T-helper 2 cell treated with Interferon-gamma antibody and Interleukin-4, amounts not matched to agents 100 ng/mL and 5 ng/mL, for 36 hours (primary cell): ENCODE data around the gene GNGT2. TPM values are rescaled to one million over a fixed set of nuclear protein-coding genes. Genes with fewer than 3 reads are reported as not detected.
"Not testable (repeated sequence)": the region's sequence is repeated elsewhere in the genome, so short reads cannot be mapped to it uniquely, and the experiment has no call there.

Experiments
- intact Hi-C: fragments of 100-400 bp; cut with micrococcal nuclease; formaldehyde crosslinking; loops from one replicate; pipeline ENCODE4 v1.15.1; 2023
- total RNA-seq: library from RNA; stranded (reverse); gene quantifications from 2 replicates; pipeline ENCODE4 v1.2.3, GENCODE V29; 2022

GNGT2 gene
- total RNA-seq, 1 donor from 2014 or later = 13.7 TPM

GRCh38 chr17:49180998-49181635, 29.3 kb downstream of the GNGT2 start:
- intact Hi-C loops = loop anchor here (1.0 kb wide), 2 partner anchors 11 to 46 kb away; no protein-coding TSS in a partner anchor

GRCh38 chr17:49180303-49180702, 30.1 kb downstream of the GNGT2 start:
- intact Hi-C loops = loop anchor here (1.0 kb wide), 2 partner anchors 12 to 47 kb away; no protein-coding TSS in a partner anchor

- intact Hi-C loops = not testable (repeated sequence)
Observed at GRCh38 chr17:49175978-49176377, 34.4 kb downstream of the GNGT2 start.

GRCh38 chr17:49170711-49171110, 39.7 kb downstream of the GNGT2 start:
- intact Hi-C loops = not testable (repeated sequence)

DNA sequence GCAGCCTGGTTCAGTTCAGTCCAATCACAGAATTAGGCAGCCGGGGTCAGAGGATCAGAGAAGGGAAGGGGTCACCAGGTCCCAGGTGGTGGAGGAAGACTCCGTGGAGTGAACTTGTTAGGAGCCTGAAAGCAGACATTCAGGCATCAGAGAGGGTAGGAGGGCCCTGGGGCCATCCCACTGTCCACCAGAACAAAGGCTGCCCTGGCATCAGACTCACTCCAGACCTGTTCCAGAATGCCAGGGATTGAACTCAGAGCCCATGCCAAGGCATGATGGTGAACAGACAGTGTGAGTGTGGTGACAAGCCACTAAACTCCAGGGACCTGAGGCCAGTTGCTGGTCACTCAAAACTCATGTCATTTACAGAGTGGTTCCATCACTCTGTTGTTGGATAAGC, 40.2 kb downstream of the GNGT2 start:
- intact Hi-C loops = no loop called here

DNA sequence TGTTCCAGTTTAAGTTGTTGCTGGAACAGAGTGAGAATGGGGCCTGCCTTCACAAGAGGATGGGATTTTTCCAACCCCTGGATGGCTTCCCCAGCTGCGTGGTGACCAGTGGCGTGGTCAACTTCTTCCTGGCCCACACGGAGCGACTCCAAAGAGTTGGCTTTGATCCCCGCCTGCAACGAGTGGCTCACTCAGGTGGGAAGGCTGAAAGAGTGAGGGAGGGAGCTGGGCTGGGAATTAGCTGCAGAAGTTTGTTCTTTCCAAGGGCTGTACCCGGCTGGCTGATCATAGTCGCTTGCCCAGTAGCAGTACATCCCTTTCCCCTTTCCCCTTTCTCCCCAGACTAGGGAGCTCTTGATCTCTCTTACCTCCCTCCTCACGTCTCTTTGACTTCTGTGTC, 41.7 kb downstream of the GNGT2 start:
- intact Hi-C loops = no loop called here

GRCh38 chr17:49165143-49165542, 45.2 kb downstream of the GNGT2 start:
- intact Hi-C loops = no loop called here

DNA sequence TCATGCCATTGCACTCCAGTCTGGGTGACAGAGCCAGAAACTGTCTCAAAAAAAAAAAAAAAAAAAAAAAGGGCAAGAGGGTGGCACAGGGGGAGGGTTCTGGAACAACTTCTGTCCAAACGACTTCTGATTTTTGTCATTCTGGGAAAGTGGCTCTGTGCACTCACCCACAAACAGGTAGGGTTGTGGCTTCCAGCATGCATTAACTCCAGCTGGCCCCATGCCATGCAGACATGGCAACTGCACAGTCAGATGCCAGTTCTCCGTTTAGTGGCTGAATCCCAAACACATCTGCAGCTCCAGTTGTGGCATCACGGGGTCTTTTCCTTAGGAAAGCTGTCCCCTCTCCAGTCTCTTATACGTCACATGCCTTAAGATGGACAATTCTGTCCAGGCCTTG, 47.5 kb downstream of the GNGT2 start:
- intact Hi-C loops = no loop called here

- intact Hi-C loops = no loop called here
Observed at GRCh38 chr17:49157784-49158183, 52.6 kb downstream of the GNGT2 start.

GRCh38 chr17:49156256-49156655, 54.1 kb downstream of the GNGT2 start:
- intact Hi-C loops = no loop called here

Other genes with a start within 250 kb of the GNGT2 start
- gene GIP, start 242.0 kb downstream of the GNGT2 start, total RNA-seq = not detected in 2 replicates
- 0.02 TPM in 1 of 2 replicates, not detected in the other for gene IGF2BP1, start 213.2 kb downstream of the GNGT2 start, total RNA-seq
- gene B4GALNT2, start 77.8 kb downstream of the GNGT2 start, total RNA-seq = 0.02 TPM in 1 of 2 replicates, not detected in the other
- 42.8 and 44.0 TPM in 2 replicates for gene ABI3, start 133 bp upstream of the GNGT2 start, total RNA-seq
- not detected in 2 replicates for gene PHOSPHO1, start 20.2 kb upstream of the GNGT2 start, total RNA-seq
- 22.0 and 23.6 TPM in 2 replicates for gene ZNF652, start 151.7 kb upstream of the GNGT2 start, total RNA-seq
- gene PHB1, start 204.3 kb upstream of the GNGT2 start, total RNA-seq = 188 and 189 TPM in 2 replicates